ENCODE measurements around the gene KMO.

DNA sequence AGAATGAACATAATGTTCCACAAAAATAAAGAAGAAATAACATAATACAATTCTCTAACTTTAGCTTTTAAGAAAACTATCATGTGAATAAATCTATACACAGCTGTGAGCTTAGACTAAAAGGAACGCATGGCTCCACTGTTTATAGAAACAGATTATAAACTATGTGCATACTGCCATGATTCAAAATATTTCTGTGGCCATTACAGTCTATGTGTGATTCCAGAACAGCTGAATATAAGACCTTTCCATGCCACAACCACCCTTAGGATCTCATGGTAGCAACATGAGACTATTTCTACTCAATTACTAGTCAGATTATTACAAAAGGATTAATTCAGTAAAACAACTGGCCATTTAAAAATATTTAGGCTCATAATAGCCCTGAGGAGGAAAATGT lies 104.1 kb downstream of the KMO start:
- TF ChIP-seq POLR2A (IDR thresholded peaks at IDR 0.05): no peak
- TF ChIP-seq, protein P1, sequence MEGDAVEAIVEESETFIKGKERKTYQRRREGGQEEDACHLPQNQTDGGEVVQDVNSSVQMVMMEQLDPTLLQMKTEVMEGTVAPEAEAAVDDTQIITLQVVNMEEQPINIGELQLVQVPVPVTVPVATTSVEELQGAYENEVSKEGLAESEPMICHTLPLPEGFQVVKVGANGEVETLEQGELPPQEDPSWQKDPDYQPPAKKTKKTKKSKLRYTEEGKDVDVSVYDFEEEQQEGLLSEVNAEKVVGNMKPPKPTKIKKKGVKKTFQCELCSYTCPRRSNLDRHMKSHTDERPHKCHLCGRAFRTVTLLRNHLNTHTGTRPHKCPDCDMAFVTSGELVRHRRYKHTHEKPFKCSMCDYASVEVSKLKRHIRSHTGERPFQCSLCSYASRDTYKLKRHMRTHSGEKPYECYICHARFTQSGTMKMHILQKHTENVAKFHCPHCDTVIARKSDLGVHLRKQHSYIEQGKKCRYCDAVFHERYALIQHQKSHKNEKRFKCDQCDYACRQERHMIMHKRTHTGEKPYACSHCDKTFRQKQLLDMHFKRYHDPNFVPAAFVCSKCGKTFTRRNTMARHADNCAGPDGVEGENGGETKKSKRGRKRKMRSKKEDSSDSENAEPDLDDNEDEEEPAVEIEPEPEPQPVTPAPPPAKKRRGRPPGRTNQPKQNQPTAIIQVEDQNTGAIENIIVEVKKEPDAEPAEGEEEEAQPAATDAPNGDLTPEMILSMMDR (IDR thresholded peaks at IDR 0.05): no peak
